ENCODE results near the gene MGLL. TPM values are rescaled to one million over a fixed set of nuclear protein-coding genes. Genes with fewer than 3 reads are reported as not detected.

Gene MGLL
- total RNA-seq, 2 experiments from 2014 or later = 19.2 to 21.6 TPM

- Histone ChIP-seq H3K4me3 (ENCODE audit: low read depth, low read length, poor library complexity, severe bottlenecking) (no peak overlapping the region), H3K9me2 (ENCODE audit: insufficient read depth, low read length) (no peaks in the 10 kb centered on the region), H3K79me2 (ENCODE audit: insufficient read depth, low read depth, low read length) (no peaks in the 10 kb centered on the region), H3K9me3 (ENCODE audit: low read length) (no peaks in the 10 kb centered on the region), H3K4me1 (ENCODE audit: insufficient read depth, low read length, poor library complexity, severe bottlenecking) (peaks cover 30% of the 10 kb centered on the region), H3K36me3 (ENCODE audit: insufficient read depth, low read length) (no peaks in the 10 kb centered on the region), H2AFZ (ENCODE audit: low read length) (no peak overlapping the region), H3K27ac (ENCODE audit: low read depth, low read length, poor library complexity, severe bottlenecking) (no peak overlapping the region), H4K20me1 (ENCODE audit: insufficient read depth, low read length) (no peaks in the 10 kb centered on the region), H3K4me2 (ENCODE audit: low read length) (no peak overlapping the region)
- intact Hi-C loops (cut with micrococcal nuclease; ENCODE audit: unreplicated experiment) = no loop called here
- POLR2A ChIA-PET = no interaction called here
- CTCF ChIA-PET (ENCODE audit: unreplicated experiment) = no interaction called here
- BruUV-seq (replicated peaks) = no TSS peak
- no peak for TF ChIP-seq EZH2phosphoT487 (IDR thresholded peaks at IDR 0.05; ENCODE audit: borderline replicate concordance, low read depth, low read length)
- TF ChIP-seq CTCF (conservative IDR thresholded peaks at IDR 0.05; ENCODE audit: low read length) = no peak
- DNase-seq (ENCODE audit: low spot score) = no peak
These were observed 145.9 kb downstream of the MGLL start for GRCh38 chr3:127676456-127676855.

- no TSS peak for BruUV-seq (replicated peaks)
- H3K4me2 ChIP-seq (ENCODE audit: low read length) = no peak overlapping the region
- POLR2A ChIA-PET = interaction anchor here (0.6 kb wide), 1 partner anchor 19 kb away, joined by 3 read pairs; no protein-coding TSS in a partner anchor
- H3K9me2 ChIP-seq (ENCODE audit: insufficient read depth, low read length) = no peaks in the 10 kb centered on the region
- H2AFZ ChIP-seq (ENCODE audit: low read length) = no peak overlapping the region
- no peaks in the 10 kb centered on the region for H3K9me3 ChIP-seq (ENCODE audit: low read length)
- TF ChIP-seq CTCF (conservative IDR thresholded peaks at IDR 0.05; ENCODE audit: low read length) (no peak), EZH2phosphoT487 (IDR thresholded peaks at IDR 0.05; ENCODE audit: borderline replicate concordance, low read depth, low read length) (no peak)
- CTCF ChIA-PET (ENCODE audit: unreplicated experiment) = no interaction called here
- H4K20me1 ChIP-seq (ENCODE audit: insufficient read depth, low read length) = no peaks in the 10 kb centered on the region
- DNase-seq (ENCODE audit: low spot score) = no peak
- intact Hi-C loops (cut with micrococcal nuclease; ENCODE audit: unreplicated experiment) = no loop called here
- no peaks in the 10 kb centered on the region for H3K79me2 ChIP-seq (ENCODE audit: insufficient read depth, low read depth, low read length)
- no peaks in the 10 kb centered on the region for H3K36me3 ChIP-seq (ENCODE audit: insufficient read depth, low read length)
- H3K4me1 ChIP-seq (ENCODE audit: insufficient read depth, low read length, poor library complexity, severe bottlenecking) = peaks cover 30% of the 10 kb centered on the region
- no peak overlapping the region for H3K27ac ChIP-seq (ENCODE audit: low read depth, low read length, poor library complexity, severe bottlenecking)
- no peak overlapping the region for H3K4me3 ChIP-seq (ENCODE audit: low read depth, low read length, poor library complexity, severe bottlenecking)
These were observed 146.5 kb downstream of the MGLL start for GRCh38 chr3:127675651-127676391.

GRCh38 chr3:127674790-127675189 is 147.5 kb downstream of the MGLL start:
- Histone ChIP-seq H3K4me3 (ENCODE audit: low read depth, low read length, poor library complexity, severe bottlenecking) (no peak overlapping the region), H3K36me3 (ENCODE audit: insufficient read depth, low read length) (no peaks in the 10 kb centered on the region), H3K4me2 (ENCODE audit: low read length) (no peak overlapping the region), H3K9me3 (ENCODE audit: low read length) (no peaks in the 10 kb centered on the region), H3K4me1 (ENCODE audit: insufficient read depth, low read length, poor library complexity, severe bottlenecking) (peaks cover 30% of the 10 kb centered on the region), H3K79me2 (ENCODE audit: insufficient read depth, low read depth, low read length) (no peaks in the 10 kb centered on the region), H2AFZ (ENCODE audit: low read length) (no peak overlapping the region), H3K27ac (ENCODE audit: low read depth, low read length, poor library complexity, severe bottlenecking) (no peak overlapping the region), H3K9me2 (ENCODE audit: insufficient read depth, low read length) (no peaks in the 10 kb centered on the region), H4K20me1 (ENCODE audit: insufficient read depth, low read length) (no peaks in the 10 kb centered on the region)
- BruUV-seq (replicated peaks) = no TSS peak
- CTCF ChIA-PET (ENCODE audit: unreplicated experiment) = interaction anchor here (0.6 kb wide), 1 partner anchor 18 kb away, joined by 4 read pairs; no protein-coding TSS in a partner anchor
- intact Hi-C loops (cut with micrococcal nuclease; ENCODE audit: unreplicated experiment) = loop anchor here (5.0 kb wide), 1 partner anchor 97 kb away; no protein-coding TSS in a partner anchor
- POLR2A ChIA-PET = no interaction called here
- no peak for TF ChIP-seq EZH2phosphoT487 (IDR thresholded peaks at IDR 0.05; ENCODE audit: borderline replicate concordance, low read depth, low read length)
- TF ChIP-seq CTCF (conservative IDR thresholded peaks at IDR 0.05; ENCODE audit: low read length) = no peak
- DNase-seq (ENCODE audit: low spot score) = no peak

All from OCI-LY7 (cell line).